ENCODE measurements around the gene JPT2. TPM values are rescaled to one million over a fixed set of nuclear protein-coding genes. Genes with fewer than 3 reads are reported as not detected.

The JPT2 gene
- total RNA-seq, 4 donors from 2014 or later: 20.8 to 57.5 (median 38.2) TPM

DNA sequence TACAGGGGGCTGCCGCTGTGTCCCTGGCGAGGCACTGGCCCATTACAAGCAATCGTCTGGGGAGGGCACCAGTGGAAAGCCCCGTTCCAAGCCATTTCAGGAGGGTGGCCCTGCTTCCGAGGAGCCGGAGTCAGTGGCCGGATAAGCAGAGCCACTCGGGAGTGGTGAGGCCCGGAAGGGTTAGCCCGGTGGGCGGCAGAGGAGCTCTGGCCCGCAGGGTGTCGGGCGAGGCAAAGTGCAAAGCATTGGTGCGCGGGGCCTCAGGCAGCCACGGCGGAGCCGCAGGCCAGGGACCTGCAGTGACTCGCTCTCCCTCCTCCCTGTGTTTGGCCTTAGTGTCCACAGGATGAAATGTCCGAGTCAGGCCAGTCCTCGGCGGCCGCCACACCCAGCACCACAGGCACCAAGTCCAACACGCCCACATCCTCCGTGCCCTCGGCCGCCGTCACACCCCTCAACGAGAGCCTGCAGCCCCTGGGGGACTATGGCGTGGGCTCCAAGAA, 68.7 kb downstream of the JPT2 start:
- H3K4me1 ChIP-seq: no peaks in the 10 kb centered on the region
- H3K36me3 ChIP-seq: peaks cover 39 to 96% (median 91%) of the 10 kb centered on the region in 4 donors
- H3K27me3 ChIP-seq: no peaks in the 10 kb centered on the region
- intact Hi-C loops (cut with DNase I): no loop called here
- no peaks in the 10 kb centered on the region for H3K9me3 ChIP-seq
- 80% methylated on average over 9 of the region's 31 CpGs for WGBS
- DNase-seq (ENCODE audit: extremely low spot score): no peak
- H3K4me3 ChIP-seq: no peak overlapping the region
- TF ChIP-seq POLR2AphosphoS5 (IDR thresholded peaks at IDR 0.05) (no peak), POLR2A (IDR thresholded peaks at IDR 0.05; ENCODE audit: low read depth) (no peak), EP300 (IDR thresholded peaks at IDR 0.05) (no peak)
- H3K27ac ChIP-seq (replicated peaks in 1 of 4): no peak overlapping the region

DNA sequence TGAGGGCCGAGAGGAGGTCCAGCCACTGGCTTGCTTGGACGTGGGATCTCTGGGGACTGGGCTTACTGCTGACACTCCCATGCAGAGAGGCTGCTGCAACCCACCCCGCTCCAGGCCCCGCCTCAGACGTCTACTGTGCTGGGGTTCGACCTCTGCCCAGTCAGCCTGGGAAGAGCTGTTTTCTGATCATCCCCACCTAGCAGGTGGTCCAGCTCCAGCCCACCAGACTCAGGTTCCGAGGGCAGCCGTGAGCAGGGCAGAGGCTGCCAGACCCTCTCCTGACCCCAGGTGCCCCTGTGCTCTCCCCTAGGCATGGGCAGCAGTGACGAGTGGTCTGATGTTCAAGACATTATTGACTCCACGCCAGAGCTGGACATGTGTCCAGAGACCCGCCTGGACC, 69.9 kb downstream of the JPT2 start:
- Histone ChIP-seq H3K4me1 (no peaks in the 10 kb centered on the region), H3K27me3 (no peaks in the 10 kb centered on the region), H3K27ac (replicated peaks in 1 of 4) (no peak overlapping the region), H3K4me3 (no peak overlapping the region), H3K9me3 (no peaks in the 10 kb centered on the region), H3K36me3 (peaks cover 47 to 100% (median 99%) of the 10 kb centered on the region in 4 donors)
- 83% methylated on average over 2 of the region's 11 CpGs for WGBS
- intact Hi-C loops (cut with DNase I): no loop called here
- no peak for DNase-seq (ENCODE audit: extremely low spot score)
- no peak for TF ChIP-seq POLR2AphosphoS5 (IDR thresholded peaks at IDR 0.05)
- TF ChIP-seq, protein P1, sequence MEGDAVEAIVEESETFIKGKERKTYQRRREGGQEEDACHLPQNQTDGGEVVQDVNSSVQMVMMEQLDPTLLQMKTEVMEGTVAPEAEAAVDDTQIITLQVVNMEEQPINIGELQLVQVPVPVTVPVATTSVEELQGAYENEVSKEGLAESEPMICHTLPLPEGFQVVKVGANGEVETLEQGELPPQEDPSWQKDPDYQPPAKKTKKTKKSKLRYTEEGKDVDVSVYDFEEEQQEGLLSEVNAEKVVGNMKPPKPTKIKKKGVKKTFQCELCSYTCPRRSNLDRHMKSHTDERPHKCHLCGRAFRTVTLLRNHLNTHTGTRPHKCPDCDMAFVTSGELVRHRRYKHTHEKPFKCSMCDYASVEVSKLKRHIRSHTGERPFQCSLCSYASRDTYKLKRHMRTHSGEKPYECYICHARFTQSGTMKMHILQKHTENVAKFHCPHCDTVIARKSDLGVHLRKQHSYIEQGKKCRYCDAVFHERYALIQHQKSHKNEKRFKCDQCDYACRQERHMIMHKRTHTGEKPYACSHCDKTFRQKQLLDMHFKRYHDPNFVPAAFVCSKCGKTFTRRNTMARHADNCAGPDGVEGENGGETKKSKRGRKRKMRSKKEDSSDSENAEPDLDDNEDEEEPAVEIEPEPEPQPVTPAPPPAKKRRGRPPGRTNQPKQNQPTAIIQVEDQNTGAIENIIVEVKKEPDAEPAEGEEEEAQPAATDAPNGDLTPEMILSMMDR (IDR thresholded peaks at IDR 0.05): no peak
- no peak for TF ChIP-seq POLR2A (IDR thresholded peaks at IDR 0.05; ENCODE audit: low read depth)
- TF ChIP-seq EP300 (IDR thresholded peaks at IDR 0.05): no peak

DNA sequence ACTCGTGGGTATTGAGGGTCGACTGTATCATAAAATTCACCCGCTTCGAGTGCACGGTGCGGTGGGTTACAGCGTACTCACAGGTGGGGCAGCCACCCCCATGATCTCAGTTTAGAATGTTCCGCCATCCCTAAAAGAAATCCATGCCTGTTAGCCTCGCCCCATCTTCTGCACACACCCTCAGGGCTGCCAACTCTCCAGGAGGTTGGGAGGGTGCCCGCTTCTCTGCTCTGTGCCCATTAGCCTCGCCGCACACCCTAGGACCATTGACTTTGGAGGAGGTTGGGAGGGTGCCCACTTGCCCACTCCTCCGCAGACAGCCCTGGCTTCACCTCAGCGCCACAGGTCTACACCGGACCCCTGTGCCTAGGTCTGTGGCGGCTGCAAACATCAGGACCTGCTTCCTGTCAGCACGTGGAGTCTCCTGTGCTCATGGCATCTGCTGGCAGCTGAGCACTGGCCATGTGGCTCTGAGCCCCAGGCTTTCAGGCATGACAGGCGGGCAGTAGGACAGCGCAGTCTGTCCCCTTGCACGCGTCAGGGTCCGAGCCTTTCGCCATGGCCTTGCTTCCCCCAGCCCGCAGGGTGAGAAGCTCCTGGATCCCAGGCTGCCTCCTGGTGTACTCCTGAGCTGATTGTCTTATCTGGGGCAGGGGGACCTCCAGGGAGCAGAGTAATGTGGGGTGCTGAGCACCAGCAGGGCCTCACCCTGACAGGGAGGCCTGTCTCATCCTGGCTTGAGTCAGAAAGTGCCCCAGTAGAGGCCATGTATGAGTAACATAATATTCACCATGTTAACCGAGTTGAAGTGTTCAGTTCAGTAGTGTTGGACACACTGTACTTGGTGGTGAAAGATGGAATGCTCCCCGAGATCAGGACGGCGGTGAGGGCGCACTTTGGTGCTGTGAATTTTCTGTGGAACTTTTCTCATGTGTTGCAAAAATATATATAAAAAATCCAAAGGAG, 71.4 kb downstream of the JPT2 start:
- H3K4me1 ChIP-seq: no peaks in the 10 kb centered on the region
- intact Hi-C loops (cut with DNase I): no loop called here
- H3K36me3 ChIP-seq: peaks cover 49 to 100% (median 96%) of the 10 kb centered on the region in 4 donors
- TF ChIP-seq POLR2AphosphoS5 (IDR thresholded peaks at IDR 0.05) (no peak), POLR2A (IDR thresholded peaks at IDR 0.05; ENCODE audit: low read depth) (no peak), EP300 (IDR thresholded peaks at IDR 0.05) (no peak)
- TF ChIP-seq, protein P1 (IDR thresholded peaks at IDR 0.05): no peak
- 96% methylated on average over 19 of the region's 29 CpGs for WGBS
- H3K4me3 ChIP-seq: no peak overlapping the region
- H3K27ac ChIP-seq (replicated peaks in 1 of 4): no peak overlapping the region
- H3K27me3 ChIP-seq: no peaks in the 10 kb centered on the region
- DNase-seq (ENCODE audit: extremely low spot score): no peak
- H3K9me3 ChIP-seq: no peaks in the 10 kb centered on the region

Small RNA genes lying within 50 kb of the gene (small RNA-seq; reads per million reads assigned to genes)
- 0 to 0.37 (median 0.33) reads per million in 3 donors for gene MIR3177

Other genes starting within 250 kb of the JPT2 start
- not detected for gene PERCC1, start 247.2 kb upstream of the JPT2 start, total RNA-seq
- under 1 TPM in 3 of 4 donors, not detected in 1; 0.17 to 0.58 (median 0.42) TPM for gene CCDC154, start 233.7 kb upstream of the JPT2 start, total RNA-seq
- 100 to 1,000 TPM in 1 of 4 donors, 10 to 100 TPM in 3; 41.5 to 130 (median 71.9) TPM for gene CLCN7, start 203.3 kb upstream of the JPT2 start, total RNA-seq
- gene PTX4, start 189.3 kb upstream of the JPT2 start, total RNA-seq: under 1 TPM in 3 of 4 donors, not detected in 1; 0.39 to 0.75 (median 0.66) TPM
- gene TELO2, start 184.9 kb upstream of the JPT2 start, total RNA-seq: 10 to 100 TPM; 14.1 to 27.7 (median 18.4) TPM
- 10 to 100 TPM; 39.5 to 75.0 (median 57.1) TPM for gene TMEM204, start 144.6 kb upstream of the JPT2 start, total RNA-seq
- 10 to 100 TPM; 16.6 to 27.3 (median 20.1) TPM for gene IFT140, start 66.2 kb upstream of the JPT2 start, total RNA-seq
- gene CRAMP1, start 65.9 kb upstream of the JPT2 start, total RNA-seq: 10 to 100 TPM in 3 of 4 donors, 1 to 10 TPM in 1; 9.1 to 15.5 (median 12.5) TPM
- gene MAPK8IP3, start 27.9 kb downstream of the JPT2 start, total RNA-seq: 10 to 100 TPM; 21.5 to 36.2 (median 28.5) TPM
- gene NME3, start 93.3 kb downstream of the JPT2 start, total RNA-seq: 100 to 1,000 TPM in 1 of 4 donors, 10 to 100 TPM in 3; 64.8 to 101 (median 83.7) TPM
- gene EME2, start 94.5 kb downstream of the JPT2 start, total RNA-seq: 10 to 100 TPM in 1 of 4 donors, 1 to 10 TPM in 3; 5.5 to 10.4 (median 6.5) TPM
- 10 to 100 TPM; 47.1 to 75.2 (median 64.2) TPM for gene MRPS34, start 94.9 kb downstream of the JPT2 start, total RNA-seq
- 100 to 1,000 TPM in 1 of 4 donors, 10 to 100 TPM in 3; 69.1 to 101 (median 78.6) TPM for gene SPSB3, start 104.3 kb downstream of the JPT2 start, total RNA-seq
- 10 to 100 TPM; 82.7 to 93.8 (median 87.6) TPM for gene NUBP2, start 104.7 kb downstream of the JPT2 start, total RNA-seq
- under 1 TPM in 2 of 4 donors, not detected in 2; 0.45 to 0.75 TPM for gene IGFALS, start 115.4 kb downstream of the JPT2 start, total RNA-seq
- 100 to 1,000 TPM; 148 to 264 (median 180) TPM for gene HAGH, start 148.5 kb downstream of the JPT2 start, total RNA-seq
- 10 to 100 TPM; 20.4 to 43.2 (median 39.5) TPM for gene FAHD1, start 148.9 kb downstream of the JPT2 start, total RNA-seq
- not detected for gene MEIOB, start 193.9 kb downstream of the JPT2 start, total RNA-seq
- not detected for gene HS3ST6, start 240.1 kb downstream of the JPT2 start, total RNA-seq

All from esophagus muscularis mucosa (tissue), 4 donors.